K562 (cell line): ENCODE results near the gene MED31. TPM values are rescaled to one million over a fixed set of nuclear protein-coding genes. Genes with fewer than 3 reads are reported as not detected.

Source experiments
- ATAC-seq: fragments of 200-7000 bp; cut with Tn5 transposase; 3 replicates; pipeline ENCODE4 v1.9.1; 2020; ENCODE audit warnings: moderate library complexity
- BruUV-seq: library from RNA; stranded (reverse); fragments of 400-500 nt; replicated peaks from 2 replicates; lab custom pipeline; 2021; lab: Mats Ljungman, UMichigan
- CTCF ChIA-PET: fragments of 300-600 bp; formaldehyde crosslinking; extraction: SDS; loops from one replicate; lab custom pipeline; 2021; ENCODE audit warnings: low intra/inter-chr PET ratio; lab: Yijun Ruan, JAX
- POLR2A ChIA-PET: fragments of 300-600, 350-650 bp; sonication (Branson Sonifier 250); formaldehyde crosslinking; extraction: SDS; loops from one replicate; lab custom pipeline; 2021; ENCODE audit warnings: antibody characterized with exemption, inconsistent platforms; lab: Yijun Ruan, JAX
- DNase-seq, 4 experiments: peaks; one replicate each; pipeline versions ENCODE4 v3.0.0 to v3.0.0-alpha.2; 2011 to 2018; ENCODE audit warnings: low spot score in 3 of 4, mixed read lengths in 3 of 4; ENCODE audit errors: extremely low read depth in 1 of 4
- FAIRE-seq: peaks from 2 replicates; lab custom pipeline; 2011; peaks lifted over from hg19 to GRCh38; lab: Jason Lieb, UNC
- H2AFZ ChIP-seq: 2 replicates; pipeline ENCODE4 v1.6.0; 2011; ENCODE audit warnings: low read depth, low read length, control low read depth, inconsistent platforms
- H3K27ac ChIP-seq: fragments of 200-600 bp; 3 replicates; pipeline ENCODE4 v1.8.0; 2011; ENCODE audit warnings: low read depth, mild to moderate bottlenecking, control low read depth, inconsistent platforms, low read length, moderate library complexity, mixed read lengths; ENCODE audit errors: extremely low read depth
- H3K27me3 ChIP-seq, 2 experiments: fragments of 300-600 bp in 1 of 2; 2 replicates in 1 of 2; 3 replicates in 1 of 2; pipeline versions ENCODE4 v1.6.0 to v1.8.0; 2011; ENCODE audit warnings: inconsistent platforms in 2 of 2, low read length in 2 of 2, mild to moderate bottlenecking in 1 of 2, mixed read lengths in 1 of 2, moderate library complexity in 1 of 2; ENCODE audit not compliant: control insufficient read depth in 2 of 2, insufficient read depth in 2 of 2
- H3K36me3 ChIP-seq: fragments of 300-600 bp; 3 replicates; pipeline ENCODE4 v1.8.0; 2011; ENCODE audit warnings: mild to moderate bottlenecking, low read length, inconsistent platforms; ENCODE audit not compliant: control insufficient read depth, insufficient read depth
- H3K4me1 ChIP-seq, 2 experiments: fragments of 200-600 bp in 1 of 2; replicated peaks in 1 of 2; 2 replicates in 1 of 2; 3 replicates in 1 of 2; pipeline versions ENCODE4 v1.5.1 to v1.8.0; 2011; ENCODE audit warnings: inconsistent platforms in 2 of 2, low read length in 2 of 2, mild to moderate bottlenecking in 1 of 2, mixed read lengths in 1 of 2, moderate library complexity in 1 of 2; ENCODE audit not compliant: control insufficient read depth in 2 of 2, insufficient read depth in 2 of 2
- H3K4me2 ChIP-seq: 2 replicates; pipeline ENCODE4 v1.6.1; 2011; ENCODE audit warnings: low read length, control low read depth, inconsistent platforms, mixed read lengths; ENCODE audit not compliant: insufficient read depth
- H3K4me3 ChIP-seq: fragments of 200-600 bp; sonication (generic), shearing (Covaris generic); 2 replicates; pipeline ENCODE4 v1.5.1; 2016; ENCODE audit warnings: control low read depth, inconsistent platforms
- H3K79me2 ChIP-seq: fragments of 200-600 bp; 3 replicates; pipeline ENCODE4 v1.8.0; 2011; ENCODE audit warnings: low read length, inconsistent platforms; ENCODE audit not compliant: control insufficient read depth, insufficient read depth
- H3K9ac ChIP-seq, 2 experiments: 2 replicates each; pipeline versions ENCODE4 v1.6.0 to v1.6.1; 2011; ENCODE audit warnings: low read depth in 2 of 2, low read length in 2 of 2, control low read depth in 1 of 2, inconsistent platforms in 1 of 2, mild to moderate bottlenecking in 1 of 2, mixed read lengths in 1 of 2; ENCODE audit not compliant: insufficient read depth in 1 of 2
- H3K9me1 ChIP-seq: one replicate; pipeline ENCODE4 v1.6.0; 2011; ENCODE audit warnings: inconsistent platforms, mild to moderate bottlenecking, low read length, moderate library complexity; ENCODE audit not compliant: control insufficient read depth, insufficient read depth
- H3K9me3 ChIP-seq: replicated peaks from 2 replicates; pipeline ENCODE4 v1.5.1; 2011; ENCODE audit warnings: low read depth, low read length, inconsistent platforms; ENCODE audit not compliant: control insufficient read depth, insufficient read depth
- H4K20me1 ChIP-seq: replicated peaks from 2 replicates; pipeline ENCODE4 v1.6.1; 2011; ENCODE audit warnings: low read length, inconsistent platforms, mixed read lengths; ENCODE audit not compliant: control insufficient read depth, insufficient read depth
- ASH1L ChIP-seq: fragments of 450-650 bp; IDR thresholded peaks from 2 replicates; pipeline ENCODE4 v1.6.1; 2018; ENCODE audit warnings: borderline replicate concordance, mild to moderate bottlenecking, low read depth; ENCODE audit not compliant: partially characterized antibody
- BRD9 ChIP-seq: fragments of 450-650 bp; IDR thresholded peaks from 2 replicates; pipeline ENCODE4 v1.6.1; 2018; ENCODE audit warnings: low read depth; ENCODE audit not compliant: partially characterized antibody
- CBX1 ChIP-seq: sonication (generic); IDR thresholded peaks from 2 replicates; pipeline ENCODE4 v1.6.1; 2016; ENCODE audit warnings: antibody characterized with exemption, low read depth, mild to moderate bottlenecking
- HDAC1 ChIP-seq, 2 experiments: fragments of 450-650 bp; IDR thresholded peaks; 2 replicates each; pipeline ENCODE4 v1.6.1; 2016 to 2017; ENCODE audit warnings: inconsistent platforms in 1 of 2, mild to moderate bottlenecking in 1 of 2, moderate library complexity in 1 of 2
- IFI16 ChIP-seq: fragments of 250-450 bp; sonication (Bioruptor Pico); IDR thresholded peaks from 2 replicates; pipeline ENCODE4 v2.1.2; 2022; ENCODE audit warnings: mild to moderate bottlenecking, inconsistent platforms
- PYGO2 ChIP-seq: fragments of 450-650 bp; IDR thresholded peaks from 2 replicates; pipeline ENCODE4 v1.6.1; 2016; ENCODE audit warnings: mild to moderate bottlenecking, missing genetic modification characterization, moderate library complexity, missing compliant biosample characterization
- RBFOX2 ChIP-seq: fragments of 200-400 bp; formaldehyde crosslinking; IDR thresholded peaks from 2 replicates; pipeline ENCODE4 v1.6.1; 2017; ENCODE audit warnings: low read depth, mild to moderate bottlenecking, low read length, moderate library complexity
- SAFB ChIP-seq: fragments of 200-400 bp; formaldehyde crosslinking; IDR thresholded peaks from 2 replicates; pipeline ENCODE4 v1.6.1; 2017; ENCODE audit warnings: low read depth, low read length, borderline replicate concordance
- ZNF12 ChIP-seq: sonication (generic); formaldehyde crosslinking; IDR thresholded peaks from 2 replicates; pipeline ENCODE4 v1.4.0; 2020; ENCODE audit warnings: mild to moderate bottlenecking, missing genetic modification reagents
- WGBS: fragments of 100-300 bp; shearing (Covaris generic); methylation state at CpG from one replicate; pipeline ENCODE4 v1.1.6; 2016; ENCODE audit warnings: low coverage, mixed read lengths; ENCODE audit not compliant: insufficient coverage; ENCODE audit errors: missing lambda C conversion rate; 5-methylcytosine and 5-hydroxymethylcytosine counted together
- in situ Hi-C: fragments of 300-500 bp; cut with MboI; formaldehyde crosslinking; loops from 4 replicates; pipeline ENCODE4 v1.15.0; 2018; ENCODE audit warnings: inconsistent platforms, mixed read lengths
- intact Hi-C: fragments of 100-400 bp; cut with micrococcal nuclease; formaldehyde crosslinking; loops from 2 replicates; pipeline ENCODE4 v1.14.2; 2022
- polyA plus RNA-seq, 8 experiments: library from polyadenylated mRNA; depleted of rRNA in 4 of 8; stranded (reverse) in 5 of 8; unstranded in 3 of 8; fragments of >200 nt; fragmentation: Nextera tagmentation in 2 of 8; fragmentation: Illumina TruSeq in 1 of 8; extraction: Ambion mirVana in 2 of 8; extraction: Trizol in 1 of 8; gene quantifications; 2 replicates each; pipeline versions ENCODE4 v1.2.1 to v1.2.3, GENCODE V29; 2011 to 2014; ENCODE audit warnings: inconsistent platforms in 1 of 8, missing spikeins in 1 of 8
- total RNA-seq, 7 experiments: library from RNA; depleted of rRNA in 6 of 7; stranded (reverse); fragments of >200 nt in 6 of 7; fragmentation: Illumina TruSeq in 2 of 7; extraction: Trizol in 2 of 7; gene quantifications; 2 replicates each; pipeline versions ENCODE4 v1.2.1 to v1.2.3, GENCODE V29; 2011 to 2021; ENCODE audit warnings: low replicate concordance in 1 of 7
- TF ChIP-seq, protein P1 (sequence below): fragments of 450-650 bp; formaldehyde crosslinking; IDR thresholded peaks from 2 replicates; pipeline ENCODE4 v1.4.0; 2022; ENCODE audit warnings: missing genetic modification characterization
- TF ChIP-seq, protein P2 (sequence below): fragments of 150-350 bp; conservative IDR thresholded peaks from 2 replicates; pipeline ENCODE4 v1.6.1; 2014; ENCODE audit warnings: low read length

The MED31 gene
- total and polyA plus RNA-seq, 9 of the 15 experiments (the other 6 are each of a cell fraction or from before 2014, with no cell fraction given) = 6.4 to 39.9 (median 14.6) TPM

DNA sequence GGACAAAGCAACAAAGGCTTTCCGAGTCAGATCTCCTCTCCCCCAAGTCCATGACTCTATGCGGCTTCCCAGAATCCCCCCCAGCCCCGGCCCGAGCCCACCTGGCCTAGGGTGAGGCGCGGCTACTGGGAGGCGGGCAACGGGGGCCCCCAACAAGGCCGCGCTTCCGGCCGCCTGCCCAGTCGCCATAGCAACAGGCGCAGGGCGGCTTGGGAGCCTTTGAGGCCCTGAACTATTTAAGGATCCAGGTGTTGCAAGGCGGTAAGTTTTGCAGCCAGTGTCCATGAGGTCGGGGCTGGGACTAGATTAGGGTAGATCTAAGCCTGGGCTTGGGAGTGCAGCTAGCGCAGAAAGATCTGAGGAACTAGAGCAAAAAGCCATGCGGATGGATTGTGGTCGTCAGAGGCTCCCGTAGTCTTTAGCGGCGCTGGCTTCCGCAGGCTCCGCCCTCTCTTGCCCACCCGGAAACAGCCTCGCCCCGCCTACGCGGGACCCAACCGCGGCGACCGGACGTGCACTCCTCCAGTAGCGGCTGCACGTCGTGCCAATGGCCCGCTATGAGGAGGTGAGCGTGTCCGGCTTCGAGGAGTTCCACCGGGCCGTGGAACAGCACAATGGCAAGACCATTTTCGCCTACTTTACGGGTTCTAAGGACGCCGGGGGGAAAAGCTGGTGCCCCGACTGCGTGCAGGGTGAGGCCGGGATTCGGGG lies 10.7 kb downstream of the MED31 start, which contains the start of the genes KIAA0753 and TXNDC17 (continued):
- TF ChIP-seq ASH1L (no peak), IFI16 (CRISPR knock-in tag) (no peak), ZNF12 (CRISPR knock-in tag) (no peak), BRD9 (no peak), PYGO2 (no peak)

DNA sequence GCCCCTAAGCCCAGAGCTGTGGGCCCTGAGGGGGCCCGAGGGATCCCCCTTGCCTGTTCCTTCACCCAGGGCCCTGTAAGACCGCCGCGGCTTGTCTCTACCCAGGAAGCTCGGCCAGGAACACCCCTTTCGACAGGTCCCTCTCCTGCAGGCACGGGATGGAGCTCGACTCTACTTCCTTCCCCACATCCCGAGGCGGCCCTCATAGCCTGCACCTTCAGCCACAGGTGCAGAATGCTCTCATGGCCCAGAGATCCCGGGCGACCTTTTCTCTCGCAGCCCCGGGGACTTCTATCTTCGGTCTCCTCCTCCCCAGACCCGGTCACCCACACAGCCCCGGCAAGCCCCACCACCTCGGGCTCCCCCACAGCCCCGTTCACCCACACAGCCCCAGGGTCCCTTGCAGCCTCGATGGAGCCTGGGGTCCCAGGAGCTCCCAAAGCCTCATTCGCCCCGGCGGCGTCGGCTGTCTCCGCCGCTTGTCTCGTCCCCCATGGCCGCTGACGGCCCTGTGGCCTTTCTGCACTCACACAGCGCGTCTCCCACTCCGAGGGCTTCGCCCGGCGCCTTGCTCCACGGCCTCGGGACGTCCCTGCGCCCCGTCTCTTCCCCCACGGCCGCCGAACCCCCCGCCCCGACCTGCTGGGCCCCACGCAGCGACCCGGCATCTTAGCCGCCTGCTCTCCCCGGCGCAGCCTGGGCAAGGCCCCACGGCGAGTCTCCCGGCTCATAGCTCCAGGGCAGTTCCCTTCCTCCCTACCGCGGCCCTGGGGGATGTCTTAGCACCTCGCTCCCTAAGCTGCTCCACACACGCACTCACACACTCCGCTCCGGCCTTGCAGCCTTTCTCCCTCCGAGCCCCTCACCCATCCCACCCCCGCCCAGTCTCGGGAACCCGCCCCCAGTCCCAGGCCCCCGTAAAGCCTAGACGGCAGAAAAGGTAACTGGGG lies 11.5 kb downstream of the MED31 start:
- peaks cover 31% of the 10 kb centered on the region; the same call in 2 of the 3 replicates for H3K36me3 ChIP-seq
- ChIA-PET POLR2A (interaction anchor here (1.1 to 2.3 kb wide), 3 partner anchors 11 to 42 kb away, joined by 6 to 13 read pairs (median 7); partner anchors contain the start of genes C17orf100 and MED31), CTCF (no interaction called here)
- peak overlapping the region; percentile 98 for H2AFZ ChIP-seq
- H4K20me1 ChIP-seq = no peaks in the 10 kb centered on the region
- no peaks in the 10 kb centered on the region for H3K27me3 ChIP-seq
- 5% methylated on average over 25 of the region's 67 CpGs for WGBS
- no TSS peak for BruUV-seq
- H3K9me1 ChIP-seq = no peaks in the 10 kb centered on the region
- H3K4me1 ChIP-seq = peaks cover 8 to 43% of the 10 kb centered on the region in 2 experiments; a peak in 4 of 5 replicates
- peak overlapping the region; percentile 68 for H3K4me3 ChIP-seq
- FAIRE-seq (no peak), DNase-seq (peak in 3 of 4 experiments; percentile 8 to 19 (median 9)), ATAC-seq (peak; percentile 62)
- H3K9ac ChIP-seq = peak overlapping the region; percentile 72 to 97
- peaks cover 43% of the 10 kb centered on the region for H3K79me2 ChIP-seq
- peak overlapping the region; percentile 86 for H3K27ac ChIP-seq
- intact Hi-C loops (loop anchor here (10.0 kb wide), 2 partner anchors 185 to 1355 kb away; partner anchors contain the start of gene RABEP1), in situ Hi-C loops (no loop called here)
- H3K4me2 ChIP-seq = peak overlapping the region; percentile 86
- H3K9me3 ChIP-seq = no peaks in the 10 kb centered on the region
- TF ChIP-seq CBX1 (no peak), HDAC1 (IDR thresholded peaks at IDR 0.05) (no peak), SAFB (no peak), ZNF12 (CRISPR knock-in tag) (no peak), RBFOX2 (0 out of 2 replicates have a peak, but pooled peaks have one; percentile 14)
- TF ChIP-seq, protein P1, sequence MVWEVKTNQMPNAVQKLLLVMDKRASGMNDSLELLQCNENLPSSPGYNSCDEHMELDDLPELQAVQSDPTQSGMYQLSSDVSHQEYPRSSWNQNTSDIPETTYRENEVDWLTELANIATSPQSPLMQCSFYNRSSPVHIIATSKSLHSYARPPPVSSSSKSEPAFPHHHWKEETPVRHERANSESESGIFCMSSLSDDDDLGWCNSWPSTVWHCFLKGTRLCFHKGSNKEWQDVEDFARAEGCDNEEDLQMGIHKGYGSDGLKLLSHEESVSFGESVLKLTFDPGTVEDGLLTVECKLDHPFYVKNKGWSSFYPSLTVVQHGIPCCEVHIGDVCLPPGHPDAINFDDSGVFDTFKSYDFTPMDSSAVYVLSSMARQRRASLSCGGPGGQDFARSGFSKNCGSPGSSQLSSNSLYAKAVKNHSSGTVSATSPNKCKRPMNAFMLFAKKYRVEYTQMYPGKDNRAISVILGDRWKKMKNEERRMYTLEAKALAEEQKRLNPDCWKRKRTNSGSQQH (CRISPR knock-in tag) = no peak
- TF ChIP-seq, protein P2, sequence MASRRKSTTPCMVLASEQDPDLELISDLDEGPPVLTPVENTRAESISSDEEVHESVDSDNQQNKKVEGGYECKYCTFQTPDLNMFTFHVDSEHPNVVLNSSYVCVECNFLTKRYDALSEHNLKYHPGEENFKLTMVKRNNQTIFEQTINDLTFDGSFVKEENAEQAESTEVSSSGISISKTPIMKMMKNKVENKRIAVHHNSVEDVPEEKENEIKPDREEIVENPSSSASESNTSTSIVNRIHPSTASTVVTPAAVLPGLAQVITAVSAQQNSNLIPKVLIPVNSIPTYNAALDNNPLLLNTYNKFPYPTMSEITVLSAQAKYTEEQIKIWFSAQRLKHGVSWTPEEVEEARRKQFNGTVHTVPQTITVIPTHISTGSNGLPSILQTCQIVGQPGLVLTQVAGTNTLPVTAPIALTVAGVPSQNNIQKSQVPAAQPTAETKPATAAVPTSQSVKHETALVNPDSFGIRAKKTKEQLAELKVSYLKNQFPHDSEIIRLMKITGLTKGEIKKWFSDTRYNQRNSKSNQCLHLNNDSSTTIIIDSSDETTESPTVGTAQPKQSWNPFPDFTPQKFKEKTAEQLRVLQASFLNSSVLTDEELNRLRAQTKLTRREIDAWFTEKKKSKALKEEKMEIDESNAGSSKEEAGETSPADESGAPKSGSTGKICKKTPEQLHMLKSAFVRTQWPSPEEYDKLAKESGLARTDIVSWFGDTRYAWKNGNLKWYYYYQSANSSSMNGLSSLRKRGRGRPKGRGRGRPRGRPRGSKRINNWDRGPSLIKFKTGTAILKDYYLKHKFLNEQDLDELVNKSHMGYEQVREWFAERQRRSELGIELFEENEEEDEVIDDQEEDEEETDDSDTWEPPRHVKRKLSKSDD = no peak
